IMR-90 (cell line): ENCODE results near the gene DNASE1L1. TPM values are rescaled to one million over a fixed set of nuclear protein-coding genes. Genes with fewer than 3 reads are reported as not detected.

Experiments
- ATAC-seq: fragments of 200-7000 bp; cut with Tn5 transposase; 2 replicates; pipeline ENCODE4 v1.9.1; 2020; ENCODE audit warnings: low read depth, mild to moderate bottlenecking, moderate library complexity
- BruUV-seq: library from RNA; stranded (reverse); fragments of 400-500 nt; replicated peaks from 2 replicates; lab custom pipeline; 2021; lab: Mats Ljungman, UMichigan
- CTCF ChIA-PET: fragments of 300-600 bp; formaldehyde crosslinking; extraction: SDS; loops from one replicate; lab custom pipeline; 2021; ENCODE audit warnings: antibody characterized with exemption; lab: Yijun Ruan, JAX
- POLR2A ChIA-PET: fragments of 300-600 bp; sonication (Branson Sonifier 250); formaldehyde crosslinking; loops from one replicate; lab custom pipeline; 2022; ENCODE audit warnings: antibody characterized with exemption; ENCODE audit not compliant: unreplicated experiment; lab: Charles Lee
- DNase-seq: peaks from one replicate; pipeline ENCODE4 v3.0.0; 2013
- H2AFZ ChIP-seq: replicated peaks from 2 replicates; pipeline ENCODE3; 2013; ENCODE audit warnings: low read length, mild to moderate bottlenecking; ENCODE audit not compliant: poor library complexity
- H2AK5ac ChIP-seq: 2 replicates; pipeline ENCODE4 v1.6.1; 2013; ENCODE audit warnings: low read depth, low read length, inconsistent platforms
- H2AK9ac ChIP-seq: replicated peaks from 2 replicates; pipeline ENCODE3; 2013; ENCODE audit warnings: mild to moderate bottlenecking, low read depth, low read length, moderate library complexity; ENCODE audit not compliant: poor library complexity
- H2BK120ac ChIP-seq: 2 replicates; pipeline ENCODE4 v1.6.1; 2013; ENCODE audit warnings: low read depth, low read length, inconsistent platforms
- H2BK15ac ChIP-seq: 3 replicates; pipeline ENCODE4 v1.6.1; 2013; ENCODE audit warnings: low read depth, low read length, inconsistent platforms
- H2BK20ac ChIP-seq: 2 replicates; pipeline ENCODE4 v1.6.1; 2013; ENCODE audit warnings: low read depth, mild to moderate bottlenecking, inconsistent platforms, low read length, moderate library complexity
- H2BK5ac ChIP-seq: 2 replicates; pipeline ENCODE4 v1.6.1; 2013; ENCODE audit warnings: mild to moderate bottlenecking, low read depth, low read length, inconsistent platforms; ENCODE audit not compliant: poor library complexity, severe bottlenecking
- H3K14ac ChIP-seq: replicated peaks from 2 replicates; pipeline ENCODE4 v1.6.1; 2013; ENCODE audit warnings: low read depth, low read length, inconsistent platforms
- H3K18ac ChIP-seq: 2 replicates; pipeline ENCODE4 v1.6.1; 2013; ENCODE audit warnings: low read depth, low read length, control low read depth
- H3K23ac ChIP-seq: 2 replicates; pipeline ENCODE4 v1.6.1; 2013; ENCODE audit warnings: low read depth, low read length, inconsistent platforms
- H3K27ac ChIP-seq: 2 replicates; pipeline ENCODE4 v1.5.1; 2013; ENCODE audit warnings: mild to moderate bottlenecking, control low read depth, low read length; ENCODE audit not compliant: insufficient read depth
- H3K27me3 ChIP-seq: 2 replicates; pipeline ENCODE4 v1.6.1; 2013; ENCODE audit warnings: low read length; ENCODE audit not compliant: control insufficient read depth, insufficient read depth
- H3K36me3 ChIP-seq: 2 replicates; pipeline ENCODE4 v1.6.1; 2013; ENCODE audit warnings: low read length, mixed read lengths; ENCODE audit not compliant: control insufficient read depth, insufficient read depth
- H3K4ac ChIP-seq: 2 replicates; pipeline ENCODE4 v1.6.1; 2013; ENCODE audit warnings: low read depth, low read length, inconsistent platforms
- H3K4me1 ChIP-seq: 2 replicates; pipeline ENCODE4 v1.6.1; 2013; ENCODE audit warnings: low read length, mixed read lengths; ENCODE audit not compliant: control insufficient read depth, insufficient read depth
- H3K4me2 ChIP-seq: 2 replicates; pipeline ENCODE4 v1.6.1; 2013; ENCODE audit warnings: low read depth, mild to moderate bottlenecking, control low read depth, low read length, moderate library complexity
- H3K4me3 ChIP-seq: 2 replicates; pipeline ENCODE4 v1.5.1; 2013; ENCODE audit warnings: low read depth, mild to moderate bottlenecking, control low read depth, low read length, moderate library complexity; ENCODE audit not compliant: insufficient read depth
- H3K56ac ChIP-seq: 2 replicates; pipeline ENCODE4 v1.6.1; 2013; ENCODE audit warnings: low read length, inconsistent platforms; ENCODE audit not compliant: insufficient read depth; ENCODE audit errors: extremely low read depth
- H3K79me1 ChIP-seq, 2 experiments: 2 replicates each; pipeline ENCODE4 v1.6.1; 2013; ENCODE audit warnings: low read length in 2 of 2, inconsistent platforms in 1 of 2, low read depth in 1 of 2
- H3K9ac ChIP-seq: 2 replicates; pipeline ENCODE4 v1.6.1; 2013; ENCODE audit warnings: low read depth, low read length, control low read depth
- H3K9me1 ChIP-seq: 2 replicates; pipeline ENCODE4 v1.6.1; 2013; ENCODE audit warnings: low read length, inconsistent platforms; ENCODE audit not compliant: insufficient read depth
- H3K9me3 ChIP-seq: 2 replicates; pipeline ENCODE4 v1.6.1; 2013; ENCODE audit warnings: low read length; ENCODE audit not compliant: control insufficient read depth, insufficient read depth
- H4K20me1 ChIP-seq: 2 replicates; pipeline ENCODE4 v1.6.1; 2013; ENCODE audit warnings: low read length, inconsistent platforms; ENCODE audit not compliant: insufficient read depth
- H4K5ac ChIP-seq: 2 replicates; pipeline ENCODE4 v1.6.1; 2013; ENCODE audit warnings: mild to moderate bottlenecking, low read depth, low read length, control low read depth
- H4K8ac ChIP-seq, 2 experiments: 2 replicates each; pipeline ENCODE4 v1.6.1; 2013; ENCODE audit warnings: low read depth in 2 of 2, low read length in 2 of 2, control low read depth in 1 of 2, inconsistent platforms in 1 of 2
- H4K91ac ChIP-seq: 2 replicates; pipeline ENCODE4 v1.6.1; 2013; ENCODE audit warnings: low read depth, low read length, inconsistent platforms; ENCODE audit not compliant: insufficient read depth
- CEBPB ChIP-seq: IDR thresholded peaks from 2 replicates; pipeline ENCODE4 v1.6.1; 2012; ENCODE audit warnings: low read depth, low read length, improper control_type of control experiment
- CHD1 ChIP-seq: IDR thresholded peaks from 2 replicates; pipeline ENCODE4 v1.6.1; 2012; ENCODE audit warnings: low read depth, low read length, improper control_type of control experiment
- MAZ ChIP-seq: IDR thresholded peaks from 2 replicates; pipeline ENCODE4 v1.6.1; 2012; ENCODE audit warnings: low read depth, mild to moderate bottlenecking, low read length, improper control_type of control experiment, moderate library complexity, borderline replicate concordance
- RCOR1 ChIP-seq: IDR thresholded peaks from 2 replicates; pipeline ENCODE4 v1.6.1; 2012; ENCODE audit warnings: mild to moderate bottlenecking, low read length, improper control_type of control experiment; ENCODE audit not compliant: insufficient replicate concordance
- SMC3 ChIP-seq: fragments of 150-350 bp; IDR thresholded peaks from 2 replicates; pipeline ENCODE4 v1.6.1; 2016; ENCODE audit warnings: low read depth, mild to moderate bottlenecking, antibody characterized with exemption, low read length, moderate library complexity
- WGBS, 2 experiments: methylation state at CpG; one replicate each; pipeline versions ENCODE4 v1.1.5 to v1.1.7; 2013; ENCODE audit warnings: missing lambda C conversion rate in 2 of 2; ENCODE audit not compliant: insufficient read length in 1 of 2; ENCODE audit errors: extremely low coverage in 2 of 2; 5-methylcytosine and 5-hydroxymethylcytosine counted together
- dilution Hi-C: fragments of 300-500 bp; cut with HindIII; formaldehyde crosslinking; loops from one replicate; pipeline ENCODE4 v1.14.3; 2018; ENCODE audit warnings: low sequenced_read_pairs; ENCODE audit not compliant: unreplicated experiment
- in situ Hi-C: fragments of 300-500 bp; cut with MboI; formaldehyde crosslinking; loops from 3 replicates; pipeline ENCODE4 v1.14.3; 2019; ENCODE audit warnings: low sequenced_read_pairs, inconsistent platforms, mixed read lengths
- intact Hi-C: fragments of 100-400 bp; cut with micrococcal nuclease; formaldehyde crosslinking; loops from 2 replicates; pipeline ENCODE4 v1.10.0; 2022
- polyA plus RNA-seq, 3 experiments: library from polyadenylated mRNA; depleted of rRNA; stranded (reverse); fragments of >200 nt; gene quantifications; 2 replicates each; pipeline ENCODE4 v1.2.3, GENCODE V29; 2012; ENCODE audit warnings: low replicate concordance in 1 of 3
- total RNA-seq: library from RNA; depleted of rRNA; stranded (reverse); fragments of >200 nt; gene quantifications from 2 replicates; pipeline ENCODE4 v1.2.3, GENCODE V29; 2012
- TF ChIP-seq, protein P1 (sequence below): fragments of 150-350 bp; IDR thresholded peaks from 2 replicates; pipeline ENCODE4 v1.6.1; 2017; ENCODE audit warnings: mild to moderate bottlenecking, antibody characterized with exemption, low read length, low read depth
- TF ChIP-seq, protein P2 (sequence below): conservative IDR thresholded peaks from 2 replicates; pipeline ENCODE4 v1.5.1; 2012; ENCODE audit warnings: mild to moderate bottlenecking, low read depth, low read length, improper control_type of control experiment
- TF ChIP-seq, protein P3 (sequence below): fragments of 150-350 bp; IDR thresholded peaks from 2 replicates; pipeline ENCODE4 v1.6.1; 2016; ENCODE audit warnings: low read depth, mild to moderate bottlenecking, low read length, moderate library complexity, borderline replicate concordance

DNASE1L1 gene
- total and polyA plus RNA-seq, 2 of the 4 experiments (the other 2 are of a cell fraction): 51.4 to 55.5 TPM

DNA sequence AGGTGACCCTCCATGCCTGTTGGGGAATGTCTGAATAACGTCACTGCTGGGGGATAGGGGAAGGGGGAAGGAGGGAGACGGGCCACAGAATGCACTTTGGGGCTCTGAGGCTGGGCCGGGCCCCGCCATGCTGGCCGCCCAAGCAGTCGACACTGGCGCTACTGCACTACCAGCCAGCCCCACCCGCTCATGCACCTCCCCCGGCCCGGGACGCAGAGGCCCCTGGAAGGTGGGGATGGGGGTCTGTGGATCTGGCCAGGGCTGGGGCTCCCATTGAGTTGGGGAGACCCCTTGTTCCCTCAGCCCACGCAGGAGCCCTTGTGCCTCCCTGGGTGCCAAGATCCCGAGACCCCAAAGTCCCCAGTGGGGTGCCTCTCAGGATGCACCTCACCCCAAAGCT, 52.5 kb downstream of the DNASE1L1 start:
- TF ChIP-seq SMC3 (no peak), CHD1 (no peak), MAZ (no peak), RCOR1 (no peak), CEBPB (no peak)
- TF ChIP-seq, protein P1, sequence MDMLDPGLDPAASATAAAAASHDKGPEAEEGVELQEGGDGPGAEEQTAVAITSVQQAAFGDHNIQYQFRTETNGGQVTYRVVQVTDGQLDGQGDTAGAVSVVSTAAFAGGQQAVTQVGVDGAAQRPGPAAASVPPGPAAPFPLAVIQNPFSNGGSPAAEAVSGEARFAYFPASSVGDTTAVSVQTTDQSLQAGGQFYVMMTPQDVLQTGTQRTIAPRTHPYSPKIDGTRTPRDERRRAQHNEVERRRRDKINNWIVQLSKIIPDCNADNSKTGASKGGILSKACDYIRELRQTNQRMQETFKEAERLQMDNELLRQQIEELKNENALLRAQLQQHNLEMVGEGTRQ: no peak
- TF ChIP-seq, protein P2, sequence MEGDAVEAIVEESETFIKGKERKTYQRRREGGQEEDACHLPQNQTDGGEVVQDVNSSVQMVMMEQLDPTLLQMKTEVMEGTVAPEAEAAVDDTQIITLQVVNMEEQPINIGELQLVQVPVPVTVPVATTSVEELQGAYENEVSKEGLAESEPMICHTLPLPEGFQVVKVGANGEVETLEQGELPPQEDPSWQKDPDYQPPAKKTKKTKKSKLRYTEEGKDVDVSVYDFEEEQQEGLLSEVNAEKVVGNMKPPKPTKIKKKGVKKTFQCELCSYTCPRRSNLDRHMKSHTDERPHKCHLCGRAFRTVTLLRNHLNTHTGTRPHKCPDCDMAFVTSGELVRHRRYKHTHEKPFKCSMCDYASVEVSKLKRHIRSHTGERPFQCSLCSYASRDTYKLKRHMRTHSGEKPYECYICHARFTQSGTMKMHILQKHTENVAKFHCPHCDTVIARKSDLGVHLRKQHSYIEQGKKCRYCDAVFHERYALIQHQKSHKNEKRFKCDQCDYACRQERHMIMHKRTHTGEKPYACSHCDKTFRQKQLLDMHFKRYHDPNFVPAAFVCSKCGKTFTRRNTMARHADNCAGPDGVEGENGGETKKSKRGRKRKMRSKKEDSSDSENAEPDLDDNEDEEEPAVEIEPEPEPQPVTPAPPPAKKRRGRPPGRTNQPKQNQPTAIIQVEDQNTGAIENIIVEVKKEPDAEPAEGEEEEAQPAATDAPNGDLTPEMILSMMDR: no peak
- TF ChIP-seq, protein P3, sequence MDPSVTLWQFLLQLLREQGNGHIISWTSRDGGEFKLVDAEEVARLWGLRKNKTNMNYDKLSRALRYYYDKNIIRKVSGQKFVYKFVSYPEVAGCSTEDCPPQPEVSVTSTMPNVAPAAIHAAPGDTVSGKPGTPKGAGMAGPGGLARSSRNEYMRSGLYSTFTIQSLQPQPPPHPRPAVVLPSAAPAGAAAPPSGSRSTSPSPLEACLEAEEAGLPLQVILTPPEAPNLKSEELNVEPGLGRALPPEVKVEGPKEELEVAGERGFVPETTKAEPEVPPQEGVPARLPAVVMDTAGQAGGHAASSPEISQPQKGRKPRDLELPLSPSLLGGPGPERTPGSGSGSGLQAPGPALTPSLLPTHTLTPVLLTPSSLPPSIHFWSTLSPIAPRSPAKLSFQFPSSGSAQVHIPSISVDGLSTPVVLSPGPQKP: no peak
- peaks cover 99% of the 10 kb centered on the region for H4K20me1 ChIP-seq
- H3K4me1 ChIP-seq: no peaks in the 10 kb centered on the region
- H2AFZ ChIP-seq: no peak overlapping the region
- intact Hi-C loops: no loop called here
- no peak overlapping the region for H2BK120ac ChIP-seq
- BruUV-seq: no TSS peak
- H3K27ac ChIP-seq: no peak overlapping the region
- no peaks in the 10 kb centered on the region for H3K27me3 ChIP-seq
- ATAC-seq (no peak), DNase-seq (no peak)
- dilution Hi-C loops: no loop called here
- H2BK5ac ChIP-seq: no peak overlapping the region
- POLR2A ChIA-PET: no interaction called here
- H3K14ac ChIP-seq: no peak overlapping the region
- in situ Hi-C loops: no loop called here
- no peak overlapping the region for H2AK5ac ChIP-seq
- no peak overlapping the region for H2AK9ac ChIP-seq
- H3K4me2 ChIP-seq: no peak overlapping the region
- H2BK20ac ChIP-seq: no peak overlapping the region
- H3K4ac ChIP-seq: no peak overlapping the region
- CTCF ChIA-PET: no interaction called here
- H3K56ac ChIP-seq: no peak overlapping the region
- no peak overlapping the region for H2BK15ac ChIP-seq
- peaks cover 10 to 44% of the 10 kb centered on the region in 2 experiments; a peak in 2 of 4 replicates for H3K79me1 ChIP-seq
- no peak overlapping the region for H4K5ac ChIP-seq
- H3K4me3 ChIP-seq: no peak overlapping the region
- H3K9me3 ChIP-seq: no peaks in the 10 kb centered on the region
- H3K9me1 ChIP-seq: no peaks in the 10 kb centered on the region
- WGBS, 2 experiments: 52% methylated on average over 5 of the region's 13 CpGs; no CpG with 5 or more reads in 1 of the 2 experiments
- H3K36me3 ChIP-seq: peaks cover 96% of the 10 kb centered on the region
- H4K91ac ChIP-seq: no peak overlapping the region
- H4K8ac ChIP-seq: no peak overlapping the region
- H3K18ac ChIP-seq: no peak overlapping the region
- no peak overlapping the region for H3K9ac ChIP-seq
- H3K23ac ChIP-seq: no peak overlapping the region
